ENCODE data around the gene GCA. TPM values are rescaled to one million over a fixed set of nuclear protein-coding genes. Genes with fewer than 3 reads are reported as not detected.

The GCA gene
- total and polyA plus RNA-seq, 2 of the 8 experiments (the other 6 are each of a cell fraction or from before 2014, with no cell fraction given), result 37.4 to 42.0 TPM

GRCh38 chr2:162340822-162341221 lies 3.1 kb upstream of the GCA start:
- H3K23me2 ChIP-seq (ENCODE audit: low read depth, low read length), result 0 out of 2 replicates have a peak, but pooled peaks cover 2% of the 10 kb centered on the region
- CTCF ChIA-PET (ENCODE audit: partially characterized antibody), result no interaction called here
- TF ChIP-seq ATF2 (IDR thresholded peaks at IDR 0.05; ENCODE audit: low read length) (no peak), ZNF274 (IDR thresholded peaks at IDR 0.05; ENCODE audit: borderline replicate concordance, extremely low read depth, low read length) (no peak), SIN3A (conservative IDR thresholded peaks at IDR 0.05 in 1 of 2, IDR thresholded peaks at IDR 0.05 in 1 of 2; ENCODE audit: low read depth in 1 of 2, low read length in 2 of 2) (no peak), MAFK (IDR thresholded peaks at IDR 0.05; ENCODE audit: low read depth, low read length) (no peak), E2F6 (IDR thresholded peaks at IDR 0.05) (no peak), CREB1 (IDR thresholded peaks at IDR 0.05) (no peak), RNF2 (IDR thresholded peaks at IDR 0.05; ENCODE audit: borderline replicate concordance, low read depth, low read length, missing control alignments, poor library complexity, severe bottlenecking) (no peak), POLR2A (IDR thresholded peaks at IDR 0.05; ENCODE audit: control extremely low read depth in 1 of 2, low read depth in 2 of 2, low read length in 2 of 2) (no peak), SIX5 (IDR thresholded peaks at IDR 0.05; ENCODE audit: low read depth, low read length) (no peak), CTBP2 (IDR thresholded peaks at IDR 0.05; ENCODE audit: borderline replicate concordance, insufficient read depth, insufficient read length, low read length) (no peak), GABPA (IDR thresholded peaks at IDR 0.05; ENCODE audit: borderline replicate concordance, insufficient read depth, low read length) (no peak)
- H4K20me1 ChIP-seq (replicated peaks in 1 of 2; ENCODE audit: control insufficient read depth in 1 of 2, insufficient read depth in 2 of 2, low read length in 2 of 2), result no peaks in the 10 kb centered on the region
- no peak overlapping the region for H2BK15ac ChIP-seq (ENCODE audit: low read length)
- H2BK20ac ChIP-seq (ENCODE audit: low read length), result no peak overlapping the region
- no peak overlapping the region for H3K4ac ChIP-seq (replicated peaks; ENCODE audit: insufficient read length, low read depth, low read length)
- no peaks in the 10 kb centered on the region for H3K27me3 ChIP-seq (replicated peaks in 1 of 4; ENCODE audit: control insufficient read depth in 3 of 4, extremely low read depth in 1 of 4, insufficient read depth in 3 of 4, low read length in 3 of 4)
- H2BK120ac ChIP-seq (replicated peaks; ENCODE audit: low read depth, low read length), result no peak overlapping the region
- no peak for DNase-seq (ENCODE audit: low read depth in 1 of 2, low spot score in 2 of 2)
- no peak overlapping the region for H3K9ac ChIP-seq (replicated peaks in 1 of 4; ENCODE audit: extremely low read depth in 1 of 4, low read depth in 3 of 4, low read length in 3 of 4)
- H2AK5ac ChIP-seq (ENCODE audit: low read depth, low read length), result no peak overlapping the region
- no peak overlapping the region for H2AFZ ChIP-seq (ENCODE audit: low read length)
- H3K14ac ChIP-seq (ENCODE audit: insufficient read length), result no peak overlapping the region
- no peak overlapping the region for H3K23ac ChIP-seq (ENCODE audit: insufficient read length)
- H3K79me2 ChIP-seq (ENCODE audit: control insufficient read depth in 1 of 2, insufficient read depth in 2 of 2, low read length in 2 of 2), result peaks cover 0 to 14% of the 10 kb centered on the region in 2 experiments; a peak in 3 of 4 replicates
- no peak for FAIRE-seq
- no peak overlapping the region for H3K18ac ChIP-seq (ENCODE audit: extremely low read depth, low read length)
- no peak overlapping the region for H3K27ac ChIP-seq (ENCODE audit: low read depth, low read length)
- no peak overlapping the region for H3K56ac ChIP-seq (replicated peaks; ENCODE audit: insufficient read length, low read depth, low read length)
- H2BK5ac ChIP-seq (ENCODE audit: low read depth, low read length), result no peak overlapping the region
- no peak overlapping the region for H3K4me3 ChIP-seq (ENCODE audit: extremely low read depth in 1 of 4, insufficient read depth in 2 of 4, low read depth in 3 of 4, low read length in 4 of 4)
- H3K36me3 ChIP-seq (ENCODE audit: control insufficient read depth in 2 of 4, insufficient read depth in 4 of 4, low read length in 3 of 4), result no peaks in the 10 kb centered on the region
- H4K5ac ChIP-seq (ENCODE audit: insufficient read length, low read depth, low read length), result no peak overlapping the region
- H3K4me1 ChIP-seq (replicated peaks in 1 of 4; ENCODE audit: control insufficient read depth in 3 of 4, insufficient read depth in 4 of 4, low read length in 3 of 4), result peaks cover 0 to 2% (median 0%) of the 10 kb centered on the region in 4 experiments; a peak in 3 of 7 replicates
- H2BK12ac ChIP-seq (ENCODE audit: low read depth, low read length), result no peak overlapping the region
- H3K9me3 ChIP-seq (ENCODE audit: insufficient read depth in 2 of 2, low read depth in 1 of 2, low read length in 1 of 2), result no peaks in the 10 kb centered on the region
- H3K79me1 ChIP-seq (ENCODE audit: low read depth, low read length), result no peaks in the 10 kb centered on the region
- no peak overlapping the region for H4K91ac ChIP-seq (replicated peaks; ENCODE audit: insufficient read length, low read length)
- POLR2A ChIA-PET (ENCODE audit: partially characterized antibody), result no interaction called here
- H3K4me2 ChIP-seq (ENCODE audit: insufficient read depth in 1 of 2, low read depth in 2 of 2, low read length in 2 of 2), result no peak overlapping the region
- no peak overlapping the region for H4K8ac ChIP-seq (ENCODE audit: extremely low read depth, insufficient read depth, low read length)

Measured in H1 (cell line).